ENCODE measurements around the gene NTNG2. TPM values are rescaled to one million over a fixed set of nuclear protein-coding genes. Genes with fewer than 3 reads are reported as not detected.

The NTNG2 gene
- total RNA-seq, 4 donors from 2014 or later = 1.4 to 4.4 TPM; not detected in 2

DNA sequence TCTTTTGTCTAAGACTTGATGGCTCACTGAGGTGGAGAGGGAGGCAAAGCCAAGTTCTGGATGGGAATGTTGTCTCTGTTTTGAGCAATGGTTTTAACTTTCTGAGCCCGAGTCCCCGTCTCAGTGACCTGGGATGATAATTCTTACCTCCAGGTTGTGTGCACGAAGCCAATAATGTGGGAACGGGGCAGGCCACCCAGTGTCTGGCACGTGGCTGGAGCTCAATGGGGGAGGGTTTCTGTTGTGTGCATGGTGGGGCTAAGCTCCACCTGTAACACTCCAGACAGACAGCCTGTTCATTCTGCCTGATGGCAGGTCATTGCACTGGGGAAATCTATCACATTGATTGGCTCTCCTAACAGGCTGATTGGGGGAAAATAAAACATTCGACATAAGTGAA is 37.1 kb upstream of the NTNG2 start:
- DNase-seq = no peak
- Histone ChIP-seq H3K4me3 (no peak overlapping the region), H3K9me3 (no peaks in the 10 kb centered on the region), H3K36me3 (no peaks in the 10 kb centered on the region), H3K4me1 (no peaks in the 10 kb centered on the region), H3K27me3 (no peaks in the 10 kb centered on the region), H3K27ac (no peak overlapping the region)
- intact Hi-C loops (cut with DNase I; ENCODE audit: low total_unique reads) = no loop called here
- TF ChIP-seq, protein P1, sequence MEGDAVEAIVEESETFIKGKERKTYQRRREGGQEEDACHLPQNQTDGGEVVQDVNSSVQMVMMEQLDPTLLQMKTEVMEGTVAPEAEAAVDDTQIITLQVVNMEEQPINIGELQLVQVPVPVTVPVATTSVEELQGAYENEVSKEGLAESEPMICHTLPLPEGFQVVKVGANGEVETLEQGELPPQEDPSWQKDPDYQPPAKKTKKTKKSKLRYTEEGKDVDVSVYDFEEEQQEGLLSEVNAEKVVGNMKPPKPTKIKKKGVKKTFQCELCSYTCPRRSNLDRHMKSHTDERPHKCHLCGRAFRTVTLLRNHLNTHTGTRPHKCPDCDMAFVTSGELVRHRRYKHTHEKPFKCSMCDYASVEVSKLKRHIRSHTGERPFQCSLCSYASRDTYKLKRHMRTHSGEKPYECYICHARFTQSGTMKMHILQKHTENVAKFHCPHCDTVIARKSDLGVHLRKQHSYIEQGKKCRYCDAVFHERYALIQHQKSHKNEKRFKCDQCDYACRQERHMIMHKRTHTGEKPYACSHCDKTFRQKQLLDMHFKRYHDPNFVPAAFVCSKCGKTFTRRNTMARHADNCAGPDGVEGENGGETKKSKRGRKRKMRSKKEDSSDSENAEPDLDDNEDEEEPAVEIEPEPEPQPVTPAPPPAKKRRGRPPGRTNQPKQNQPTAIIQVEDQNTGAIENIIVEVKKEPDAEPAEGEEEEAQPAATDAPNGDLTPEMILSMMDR (IDR thresholded peaks at IDR 0.05) = no peak
- no peak for TF ChIP-seq POLR2A (IDR thresholded peaks at IDR 0.05)

DNA sequence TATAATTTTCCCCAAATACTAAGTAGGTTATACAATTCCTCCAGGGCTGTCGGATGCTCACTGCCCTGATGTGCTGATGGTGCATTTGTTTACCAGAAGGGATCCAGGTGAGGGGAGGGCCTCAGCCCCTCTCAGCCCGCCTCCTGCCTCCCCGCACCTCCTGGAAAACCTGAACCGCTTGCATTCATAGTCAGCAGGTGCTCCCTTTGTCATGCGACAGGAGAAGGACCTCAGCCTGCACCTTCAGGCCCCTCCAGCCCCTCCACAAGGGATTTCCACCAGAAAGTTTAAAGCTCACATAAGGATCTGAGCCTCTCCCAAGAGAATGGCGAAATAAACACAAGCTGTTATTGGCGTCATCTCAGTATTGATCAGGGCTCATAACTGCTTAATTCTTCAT is 36.5 kb upstream of the NTNG2 start:
- Histone ChIP-seq H3K27me3 (no peaks in the 10 kb centered on the region), H3K27ac (no peak overlapping the region), H3K36me3 (no peaks in the 10 kb centered on the region), H3K4me3 (no peak overlapping the region), H3K4me1 (no peaks in the 10 kb centered on the region), H3K9me3 (no peaks in the 10 kb centered on the region)
- DNase-seq = no peak
- TF ChIP-seq POLR2A (IDR thresholded peaks at IDR 0.05) = no peak
- TF ChIP-seq, protein P1 (IDR thresholded peaks at IDR 0.05) = no peak
- intact Hi-C loops (cut with DNase I; ENCODE audit: low total_unique reads) = no loop called here

DNA sequence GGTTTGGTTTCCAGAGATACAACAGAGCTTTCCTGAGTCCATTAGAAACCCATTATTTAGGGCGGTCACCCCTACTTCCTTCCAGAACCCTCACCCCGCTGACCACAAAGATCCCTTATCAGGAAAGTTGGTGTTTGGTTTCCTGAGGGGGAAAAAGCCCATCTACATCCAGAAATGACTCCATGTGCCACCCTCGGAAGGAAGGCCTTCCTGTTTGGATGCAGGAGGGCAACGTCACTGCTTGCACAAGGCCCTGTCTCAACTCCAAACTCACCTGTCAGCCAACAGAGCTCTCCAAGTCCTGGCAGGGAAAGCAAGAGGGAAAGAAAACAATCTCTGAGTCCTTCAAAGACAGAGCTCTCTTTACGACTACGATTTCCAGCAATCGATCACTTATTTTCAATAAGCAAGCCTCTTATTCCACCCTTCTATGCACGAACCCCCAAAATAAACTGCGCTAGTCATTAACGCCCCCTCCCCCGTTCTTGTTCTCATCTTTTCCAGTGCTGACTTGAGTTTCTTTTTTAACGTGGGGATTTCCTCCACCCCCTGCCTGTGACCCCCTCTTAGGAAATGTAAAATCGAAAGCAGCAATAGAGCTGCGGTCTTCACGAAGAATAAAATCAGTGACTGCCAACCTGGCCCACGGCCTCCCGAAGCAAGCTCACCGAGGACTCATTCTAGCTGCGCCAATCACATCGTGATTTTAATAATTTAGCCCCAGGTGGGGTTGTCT is 35.7 kb upstream of the NTNG2 start:
- H3K36me3 ChIP-seq = no peaks in the 10 kb centered on the region
- no peak overlapping the region for H3K27ac ChIP-seq
- no peak for DNase-seq
- intact Hi-C loops (cut with DNase I; ENCODE audit: low total_unique reads) = no loop called here
- H3K27me3 ChIP-seq = no peaks in the 10 kb centered on the region
- no peaks in the 10 kb centered on the region for H3K9me3 ChIP-seq
- TF ChIP-seq, protein P1 (IDR thresholded peaks at IDR 0.05) = no peak
- TF ChIP-seq POLR2A (IDR thresholded peaks at IDR 0.05) = no peak
- no peaks in the 10 kb centered on the region for H3K4me1 ChIP-seq
- H3K4me3 ChIP-seq = no peak overlapping the region

DNA sequence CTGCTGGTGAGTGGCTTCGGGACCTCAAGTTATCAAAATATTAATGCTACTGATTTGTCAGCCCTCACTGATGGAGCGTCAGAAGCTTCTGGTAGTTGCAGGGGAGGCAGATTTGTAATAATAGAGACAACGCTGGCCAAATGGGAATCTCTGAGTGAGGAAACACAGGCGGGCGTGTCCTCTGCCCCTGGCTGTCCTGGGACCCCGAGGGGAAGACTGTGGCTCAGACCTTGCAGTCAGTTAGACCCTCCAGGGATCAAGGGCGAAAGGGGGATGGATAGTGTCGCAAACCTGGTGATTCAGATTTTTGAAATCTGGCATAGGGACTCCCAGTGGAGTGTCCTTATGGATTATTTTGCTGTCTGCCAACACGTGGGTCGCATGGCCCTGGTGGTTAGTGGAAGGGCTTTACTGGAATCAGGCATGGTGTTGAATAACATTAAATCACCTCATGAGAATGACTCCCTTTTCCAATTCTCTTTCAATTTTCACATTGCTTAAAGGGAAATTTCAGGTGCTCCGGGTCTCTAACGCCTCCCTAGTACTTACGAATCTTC is 35.1 kb upstream of the NTNG2 start:
- intact Hi-C loops (cut with DNase I; ENCODE audit: low total_unique reads) = no loop called here
- H3K4me3 ChIP-seq = no peak overlapping the region
- no peaks in the 10 kb centered on the region for H3K9me3 ChIP-seq
- no peak for TF ChIP-seq POLR2A (IDR thresholded peaks at IDR 0.05)
- TF ChIP-seq, protein P1 (IDR thresholded peaks at IDR 0.05) = no peak
- no peaks in the 10 kb centered on the region for H3K4me1 ChIP-seq
- H3K36me3 ChIP-seq = no peaks in the 10 kb centered on the region
- DNase-seq = no peak
- no peak overlapping the region for H3K27ac ChIP-seq
- H3K27me3 ChIP-seq = no peaks in the 10 kb centered on the region

DNA sequence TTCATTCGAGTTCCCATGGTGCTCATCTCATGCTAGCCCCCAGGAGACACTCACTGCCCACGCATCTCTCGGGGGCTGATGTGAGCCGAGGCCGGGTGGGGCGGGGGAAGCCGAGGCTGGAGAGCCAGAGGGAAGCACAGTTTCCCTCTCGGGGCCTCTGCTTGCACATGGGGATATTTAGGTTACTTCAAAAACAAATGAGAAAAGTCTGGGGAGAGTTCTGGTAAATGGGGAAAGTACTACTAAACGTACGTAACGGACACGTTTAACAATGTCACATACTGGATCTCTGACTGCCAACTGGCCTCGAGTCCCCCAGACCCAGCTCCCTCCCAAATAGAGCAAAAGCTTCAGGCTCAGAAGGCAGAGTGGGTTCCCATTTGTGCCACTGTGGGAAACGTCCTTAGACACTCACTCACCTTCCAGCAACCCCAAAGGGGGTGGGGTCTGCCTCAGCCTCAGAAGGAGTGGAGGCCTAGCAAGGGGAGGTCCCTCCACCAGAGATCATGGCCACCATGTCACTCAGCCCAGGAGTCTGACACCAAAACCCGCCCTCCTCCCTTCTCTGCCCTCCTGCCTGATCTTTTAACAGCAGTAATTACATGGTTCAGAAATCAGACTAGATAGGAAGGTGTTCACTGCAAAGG is 33.8 kb upstream of the NTNG2 start:
- intact Hi-C loops (cut with DNase I; ENCODE audit: low total_unique reads) = no loop called here
- Histone ChIP-seq H3K4me3 (no peak overlapping the region), H3K4me1 (no peaks in the 10 kb centered on the region), H3K9me3 (no peaks in the 10 kb centered on the region), H3K27me3 (no peaks in the 10 kb centered on the region), H3K36me3 (no peaks in the 10 kb centered on the region), H3K27ac (no peak overlapping the region)
- TF ChIP-seq, protein P1 (IDR thresholded peaks at IDR 0.05) = no peak
- TF ChIP-seq POLR2A (IDR thresholded peaks at IDR 0.05) = no peak
- DNase-seq = no peak
